A549 (cell line): ENCODE data around the gene ZBTB20. TPM values are rescaled to one million over a fixed set of nuclear protein-coding genes. Genes with fewer than 3 reads are reported as not detected.
A peak's percentile ranks its signal among the peaks of the same experiment; 100 is the strongest.

Experiments used
- ATAC-seq, 2 experiments: fragments of 200-7000 bp in 1 of 2; fragments of >200 bp in 1 of 2; cut with Nextera tagmentation in 1 of 2; cut with Tn5 transposase in 1 of 2; 3 replicates each; pipeline versions ENCODE4 v1.8.0 to v1.9.1; 2018 to 2020; ENCODE audit warnings: mild to moderate bottlenecking in 1 of 2, moderate library complexity in 1 of 2
- CTCF ChIA-PET: fragments of 300-600 bp; sonication (Branson Sonifier 250); formaldehyde crosslinking; extraction: SDS; loops from one replicate; lab custom pipeline; 2021; ENCODE audit warnings: antibody characterized with exemption, inconsistent platforms; lab: Yijun Ruan, JAX
- POLR2A ChIA-PET: fragments of 350-600 bp; formaldehyde crosslinking; extraction: SDS; loops from one replicate; lab custom pipeline; 2021; ENCODE audit warnings: antibody characterized with exemption, inconsistent platforms; lab: Yijun Ruan, JAX
- DNase-seq, 2 experiments: peaks; one replicate each; pipeline versions ENCODE4 v3.0.0 to v3.0.0-alpha.2; 2011 to 2016; ENCODE audit warnings: low read depth in 1 of 2, low spot score in 1 of 2
- FAIRE-seq: peaks from 2 replicates; lab custom pipeline; 2011; peaks lifted over from hg19 to GRCh38; lab: Jason Lieb, UNC
- H3K27ac ChIP-seq, 2 experiments: fragments of >200 bp; sonication (Bioruptor Twin); formaldehyde crosslinking; 3 replicates each; pipeline ENCODE4 v1.5.1; 2016 to 2017
- H3K4me1 ChIP-seq: fragments of >200 bp; sonication (Bioruptor Twin); formaldehyde crosslinking; 3 replicates; pipeline ENCODE4 v1.6.1; 2016
- H3K4me2 ChIP-seq: fragments of >200 bp; sonication (Bioruptor Twin); formaldehyde crosslinking; 3 replicates; pipeline ENCODE4 v1.6.1; 2016
- H3K4me3 ChIP-seq: fragments of >200 bp; sonication (Bioruptor Twin); formaldehyde crosslinking; 3 replicates; pipeline ENCODE4 v1.5.1; 2016
- H3K9me3 ChIP-seq: fragments of >200 bp; sonication (Bioruptor Twin); formaldehyde crosslinking; 3 replicates; pipeline ENCODE4 v1.6.1; 2016
- BHLHE40 ChIP-seq: IDR thresholded peaks from 2 replicates; pipeline ENCODE4 v1.6.1; 2012; ENCODE audit warnings: low read depth, low read length, inconsistent platforms
- CBX8 ChIP-seq: fragments of 200-600 bp; sonication (generic); IDR thresholded peaks from 2 replicates; pipeline ENCODE4 v1.6.1; 2016
- EHMT2 ChIP-seq: fragments of 200-600 bp; sonication (generic); IDR thresholded peaks from 2 replicates; pipeline ENCODE4 v1.6.1; 2016; ENCODE audit warnings: antibody characterized with exemption, low read depth, mild to moderate bottlenecking, moderate library complexity
- HMGXB4 ChIP-seq: fragments of 250-450 bp; sonication (Bioruptor Pico); IDR thresholded peaks from 2 replicates; pipeline ENCODE4 v1.5.0; 2021; ENCODE audit warnings: mild to moderate bottlenecking, moderate library complexity, borderline replicate concordance
- HOXB13 ChIP-seq: fragments of 250-450 bp; sonication (Bioruptor Pico); IDR thresholded peaks from 2 replicates; pipeline ENCODE4 v1.5.0; 2020; ENCODE audit warnings: low read depth, mild to moderate bottlenecking, moderate library complexity
- JUNB ChIP-seq: fragments of >200 bp; sonication (Bioruptor Twin); formaldehyde crosslinking; IDR thresholded peaks from 2 replicates; pipeline ENCODE4 v1.6.1; 2016
- MAZ ChIP-seq: fragments of 150-350 bp; IDR thresholded peaks from 2 replicates; pipeline ENCODE4 v1.6.1; 2014; ENCODE audit warnings: antibody characterized with exemption, low read depth, low read length, borderline replicate concordance
- NFE2L2 ChIP-seq: fragments of 150-350 bp; conservative IDR thresholded peaks from 2 replicates; pipeline ENCODE4 v1.6.1; 2014; ENCODE audit warnings: low read length
- NR3C1 ChIP-seq: fragments of >200 bp; sonication (Bioruptor Twin); formaldehyde crosslinking; IDR thresholded peaks from 3 replicates; pipeline ENCODE4 v1.6.1; 2017
- RNF2 ChIP-seq: fragments of 200-600 bp; sonication (generic); IDR thresholded peaks from 2 replicates; pipeline ENCODE4 v1.6.1; 2016; ENCODE audit warnings: low read depth, mild to moderate bottlenecking, antibody characterized with exemption, moderate library complexity, borderline replicate concordance
- SMC3 ChIP-seq: fragments of >200 bp; sonication (Bioruptor Twin); formaldehyde crosslinking; IDR thresholded peaks from 3 replicates; pipeline ENCODE4 v1.6.1; 2018; ENCODE audit warnings: inconsistent platforms
- SREBF2 ChIP-seq: fragments of 450-650 bp; IDR thresholded peaks from 2 replicates; pipeline ENCODE4 v1.6.1; 2014; ENCODE audit warnings: mild to moderate bottlenecking, moderate library complexity
- ZC3H11A ChIP-seq: fragments of 450-650 bp; IDR thresholded peaks from 2 replicates; pipeline ENCODE4 v1.6.1; 2014; ENCODE audit warnings: antibody characterized with exemption, mild to moderate bottlenecking
- ZFP36 ChIP-seq: fragments of 450-650 bp; IDR thresholded peaks from 2 replicates; pipeline ENCODE4 v1.6.1; 2014; ENCODE audit warnings: borderline replicate concordance; ENCODE audit not compliant: partially characterized antibody
- ZSCAN20 ChIP-seq: fragments of 250-450 bp; sonication (Bioruptor Pico); IDR thresholded peaks from 2 replicates; pipeline ENCODE4 v1.8.0; 2022; ENCODE audit warnings: mild to moderate bottlenecking, moderate library complexity
- WGBS: methylation state at CpG from one replicate; pipeline ENCODE4 v1.1.6; 2017; ENCODE audit errors: missing lambda C conversion rate; 5-methylcytosine and 5-hydroxymethylcytosine counted together
- polyA plus RNA-seq, 4 experiments: library from polyadenylated mRNA; depleted of rRNA in 3 of 4; stranded (reverse); fragments of >200 nt; fragmentation: RNase III in 1 of 4; extraction: RNeasy Plus Mini Kit Qiagen cat#74134 plus additional on column Dnase treatment in 1 of 4; gene quantifications; 2 replicates in 3 of 4; 3 replicates in 1 of 4; pipeline ENCODE4 v1.2.3, GENCODE V29; 2011 to 2017
- TF ChIP-seq, protein P1 (sequence below): fragments of 250-450 bp; sonication (Bioruptor Pico); IDR thresholded peaks from 2 replicates; pipeline ENCODE4 v1.5.0; 2020; ENCODE audit warnings: low read depth, mild to moderate bottlenecking, moderate library complexity
- TF ChIP-seq, protein P2 (sequence below): fragments of 200-600 bp; sonication (generic); IDR thresholded peaks from 2 replicates; pipeline ENCODE4 v1.6.1; 2016; ENCODE audit warnings: antibody characterized with exemption, mild to moderate bottlenecking, moderate library complexity
- TF ChIP-seq, protein P3 (sequence below): IDR thresholded peaks from 2 replicates; pipeline ENCODE4 v1.6.1; 2012; ENCODE audit warnings: low read depth, borderline replicate concordance
- TF ChIP-seq, protein P4 (sequence below): fragments of >200 bp; sonication (Bioruptor Twin); formaldehyde crosslinking; IDR thresholded peaks from 3 replicates; pipeline ENCODE4 v1.6.1; 2016

The ZBTB20 gene
- polyA plus RNA-seq, 2 of the 4 experiments (the other 2 are of a cell fraction) = 0.85 to 5.0 TPM

DNA sequence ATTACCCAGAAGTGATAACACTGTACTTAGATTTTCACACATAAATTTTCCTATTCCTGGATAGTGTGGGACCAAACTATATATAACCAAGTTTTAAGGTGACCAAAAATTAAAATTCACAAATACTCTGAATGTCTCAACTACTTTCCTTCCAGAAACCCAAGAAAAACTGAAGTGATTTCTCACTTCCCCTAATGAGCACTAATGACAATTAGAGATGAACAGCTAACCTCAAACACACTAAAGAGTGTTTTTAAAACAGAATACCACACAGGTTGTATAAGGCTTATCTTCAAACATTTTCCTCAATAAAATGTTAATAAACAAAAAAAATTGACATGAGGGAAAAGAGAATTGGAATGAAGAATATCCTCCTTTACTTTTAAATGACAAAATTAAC is 188.2 kb downstream of the ZBTB20 start:
- Histone ChIP-seq H3K9me3 (peaks cover 8% of the 10 kb centered on the region), H3K27ac (no peak overlapping the region), H3K4me2 (no peak overlapping the region), H3K4me3 (no peak overlapping the region), H3K4me1 (no peaks in the 10 kb centered on the region)
- ChIA-PET CTCF (no interaction called here), POLR2A (no interaction called here)
- TF ChIP-seq, protein P1, sequence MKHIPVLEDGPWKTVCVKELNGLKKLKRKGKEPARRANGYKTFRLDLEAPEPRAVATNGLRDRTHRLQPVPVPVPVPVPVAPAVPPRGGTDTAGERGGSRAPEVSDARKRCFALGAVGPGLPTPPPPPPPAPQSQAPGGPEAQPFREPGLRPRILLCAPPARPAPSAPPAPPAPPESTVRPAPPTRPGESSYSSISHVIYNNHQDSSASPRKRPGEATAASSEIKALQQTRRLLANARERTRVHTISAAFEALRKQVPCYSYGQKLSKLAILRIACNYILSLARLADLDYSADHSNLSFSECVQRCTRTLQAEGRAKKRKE (CRISPR knock-in tag) = no peak
- TF ChIP-seq NFE2L2 (no peak), BHLHE40 (no peak), SMC3 (no peak), JUNB (no peak), CBX8 (no peak), ZFP36 (no peak), ZC3H11A (no peak), ZSCAN20 (no peak)
- ATAC-seq (no peak), DNase-seq (no peak), FAIRE-seq (no peak)

- CTCF ChIA-PET = no interaction called here
- TF ChIP-seq MAZ (no peak), EHMT2 (no peak), NR3C1 (no peak), RNF2 (no peak), HMGXB4 (CRISPR knock-in tag) (no peak), ZSCAN20 (no peak), SREBF2 (no peak)
- TF ChIP-seq, protein P2, sequence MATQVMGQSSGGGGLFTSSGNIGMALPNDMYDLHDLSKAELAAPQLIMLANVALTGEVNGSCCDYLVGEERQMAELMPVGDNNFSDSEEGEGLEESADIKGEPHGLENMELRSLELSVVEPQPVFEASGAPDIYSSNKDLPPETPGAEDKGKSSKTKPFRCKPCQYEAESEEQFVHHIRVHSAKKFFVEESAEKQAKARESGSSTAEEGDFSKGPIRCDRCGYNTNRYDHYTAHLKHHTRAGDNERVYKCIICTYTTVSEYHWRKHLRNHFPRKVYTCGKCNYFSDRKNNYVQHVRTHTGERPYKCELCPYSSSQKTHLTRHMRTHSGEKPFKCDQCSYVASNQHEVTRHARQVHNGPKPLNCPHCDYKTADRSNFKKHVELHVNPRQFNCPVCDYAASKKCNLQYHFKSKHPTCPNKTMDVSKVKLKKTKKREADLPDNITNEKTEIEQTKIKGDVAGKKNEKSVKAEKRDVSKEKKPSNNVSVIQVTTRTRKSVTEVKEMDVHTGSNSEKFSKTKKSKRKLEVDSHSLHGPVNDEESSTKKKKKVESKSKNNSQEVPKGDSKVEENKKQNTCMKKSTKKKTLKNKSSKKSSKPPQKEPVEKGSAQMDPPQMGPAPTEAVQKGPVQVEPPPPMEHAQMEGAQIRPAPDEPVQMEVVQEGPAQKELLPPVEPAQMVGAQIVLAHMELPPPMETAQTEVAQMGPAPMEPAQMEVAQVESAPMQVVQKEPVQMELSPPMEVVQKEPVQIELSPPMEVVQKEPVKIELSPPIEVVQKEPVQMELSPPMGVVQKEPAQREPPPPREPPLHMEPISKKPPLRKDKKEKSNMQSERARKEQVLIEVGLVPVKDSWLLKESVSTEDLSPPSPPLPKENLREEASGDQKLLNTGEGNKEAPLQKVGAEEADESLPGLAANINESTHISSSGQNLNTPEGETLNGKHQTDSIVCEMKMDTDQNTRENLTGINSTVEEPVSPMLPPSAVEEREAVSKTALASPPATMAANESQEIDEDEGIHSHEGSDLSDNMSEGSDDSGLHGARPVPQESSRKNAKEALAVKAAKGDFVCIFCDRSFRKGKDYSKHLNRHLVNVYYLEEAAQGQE = no peak
- TF ChIP-seq, protein P3, sequence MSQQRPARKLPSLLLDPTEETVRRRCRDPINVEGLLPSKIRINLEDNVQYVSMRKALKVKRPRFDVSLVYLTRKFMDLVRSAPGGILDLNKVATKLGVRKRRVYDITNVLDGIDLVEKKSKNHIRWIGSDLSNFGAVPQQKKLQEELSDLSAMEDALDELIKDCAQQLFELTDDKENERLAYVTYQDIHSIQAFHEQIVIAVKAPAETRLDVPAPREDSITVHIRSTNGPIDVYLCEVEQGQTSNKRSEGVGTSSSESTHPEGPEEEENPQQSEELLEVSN = no peak
- ATAC-seq (no peak), FAIRE-seq (no peak), DNase-seq (peak in 1 of 2 experiments; percentile 10)
- H3K4me3 ChIP-seq = no peak overlapping the region
- H3K27ac ChIP-seq = no peak overlapping the region
- H3K4me2 ChIP-seq = no peak overlapping the region
- POLR2A ChIA-PET = no interaction called here
- H3K4me1 ChIP-seq = no peaks in the 10 kb centered on the region
- H3K9me3 ChIP-seq = peaks cover 22% of the 10 kb centered on the region
- 85% methylated on average over 1 of the region's 1 CpG for WGBS
Observed at GRCh38 chr3:114953800-114954199, 193.3 kb downstream of the ZBTB20 start.

DNA sequence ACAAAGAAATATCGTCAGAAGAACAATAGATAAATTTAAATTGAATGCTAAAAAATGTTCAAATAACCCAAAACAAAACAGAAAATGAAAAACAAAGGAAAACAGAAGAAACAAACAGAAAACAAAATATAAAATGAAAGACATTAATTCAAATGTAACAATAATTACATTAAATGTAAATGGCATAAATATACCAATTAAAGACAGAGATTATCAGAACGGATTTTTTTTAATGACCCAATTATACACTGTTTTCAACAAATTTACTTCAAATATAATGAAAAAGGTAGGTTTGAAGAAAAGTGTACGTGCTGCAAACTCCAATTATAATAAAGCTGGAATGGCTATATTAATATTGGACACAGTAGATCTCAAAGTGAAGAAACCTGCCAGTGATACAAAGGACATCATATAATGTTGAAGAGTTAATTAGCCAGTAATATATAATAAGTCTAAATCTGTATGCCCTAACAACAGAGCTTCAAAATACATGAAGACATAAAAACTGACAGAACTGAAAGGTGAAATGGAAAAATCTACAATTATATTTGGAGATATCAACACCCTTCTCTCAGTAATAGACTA is 193.8 kb downstream of the ZBTB20 start:
- H3K4me2 ChIP-seq = no peak overlapping the region
- H3K9me3 ChIP-seq = peaks cover 22% of the 10 kb centered on the region
- TF ChIP-seq, protein P4, sequence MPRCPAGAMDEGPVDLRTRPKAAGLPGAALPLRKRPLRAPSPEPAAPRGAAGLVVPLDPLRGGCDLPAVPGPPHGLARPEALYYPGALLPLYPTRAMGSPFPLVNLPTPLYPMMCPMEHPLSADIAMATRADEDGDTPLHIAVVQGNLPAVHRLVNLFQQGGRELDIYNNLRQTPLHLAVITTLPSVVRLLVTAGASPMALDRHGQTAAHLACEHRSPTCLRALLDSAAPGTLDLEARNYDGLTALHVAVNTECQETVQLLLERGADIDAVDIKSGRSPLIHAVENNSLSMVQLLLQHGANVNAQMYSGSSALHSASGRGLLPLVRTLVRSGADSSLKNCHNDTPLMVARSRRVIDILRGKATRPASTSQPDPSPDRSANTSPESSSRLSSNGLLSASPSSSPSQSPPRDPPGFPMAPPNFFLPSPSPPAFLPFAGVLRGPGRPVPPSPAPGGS = no peak
- TF ChIP-seq HOXB13 = no peak
- TF ChIP-seq, all 56 proteins: peak for 0
- POLR2A ChIA-PET = no interaction called here
- 53% methylated on average over 3 of the region's 3 CpGs for WGBS
- Histone ChIP-seq H3K4me1 (no peaks in the 10 kb centered on the region), H3K27ac (no peak overlapping the region), H3K4me3 (no peak overlapping the region)
- peak; percentile 13 for FAIRE-seq
- no peak for DNase-seq
- CTCF ChIA-PET = no interaction called here
- no peak for ATAC-seq
